HuH-7 (cell line): Measurements from ENCODE around the gene ADORA3.
A peak's percentile ranks its signal among the peaks of the same experiment; 100 is the strongest.
"Not testable (repeated sequence)": the region's sequence is repeated elsewhere in the genome, so short reads cannot be mapped to it uniquely, and the experiment has no call there.

Experiments used
- DNase-seq: peaks from one replicate; pipeline ENCODE4 v3.0.0; 2011; ENCODE audit warnings: low spot score

The ADORA3 gene

GRCh38 chr1:111503585-111504060 is at the start of gene ADORA3, which contains the start of gene TMIGD3:
Gene ADORA3, minus strand, starts transcription at chr1:111503633. Its CDS starts 279 bp downstream, at chr1:111503354.
Gene TMIGD3, minus strand, starts transcription at chr1:111503633. Its CDS starts 279 bp downstream, at chr1:111503354.
- no peak for DNase-seq

GRCh38 chr1:111553196-111553595 is 49.8 kb upstream of the ADORA3 start:
- no peak for DNase-seq

- DNase-seq, result no peak
Measured at GRCh38 chr1:111552587-111552986, 49.2 kb upstream of the ADORA3 start.

- no peak for DNase-seq
Measured at GRCh38 chr1:111551623-111552411, 48.4 kb upstream of the ADORA3 start.

- not testable (repeated sequence) for DNase-seq
Measured at GRCh38 chr1:111547786-111548185, 44.4 kb upstream of the ADORA3 start.

GRCh38 chr1:111542187-111542586 is 38.8 kb upstream of the ADORA3 start:
- DNase-seq, result no peak

- no peak for DNase-seq
Measured at GRCh38 chr1:111541721-111542120, 38.3 kb upstream of the ADORA3 start.

GRCh38 chr1:111540928-111541327 is 37.5 kb upstream of the ADORA3 start:
- DNase-seq, result no peak

GRCh38 chr1:111538343-111539025 is 35.1 kb upstream of the ADORA3 start:
- no peak for DNase-seq

GRCh38 chr1:111535256-111536191 is 32.1 kb upstream of the ADORA3 start:
- peak; percentile 64 for DNase-seq

- DNase-seq, result no peak
Measured at GRCh38 chr1:111520053-111520452, 16.6 kb upstream of the ADORA3 start.

GRCh38 chr1:111517469-111518225 is 14.2 kb upstream of the ADORA3 start:
- DNase-seq, result no peak

- DNase-seq, result no peak
Measured at GRCh38 chr1:111516005-111516535, 12.6 kb upstream of the ADORA3 start.

- no peak for DNase-seq
Measured at GRCh38 chr1:111515291-111516004, 12.0 kb upstream of the ADORA3 start.

GRCh38 chr1:111513410-111514020 is 10.1 kb upstream of the ADORA3 start:
- no peak for DNase-seq

GRCh38 chr1:111512931-111513330 is 9.5 kb upstream of the ADORA3 start:
- no peak for DNase-seq

- no peak for DNase-seq
Measured at GRCh38 chr1:111512132-111512889, 8.9 kb upstream of the ADORA3 start.

- DNase-seq, result no peak
Measured at GRCh38 chr1:111511370-111511769, 7.9 kb upstream of the ADORA3 start.

GRCh38 chr1:111509997-111510375 is 6.6 kb upstream of the ADORA3 start:
- DNase-seq, result no peak
